ENCODE results near the gene RASSF4.
"Not testable (repeated sequence)": the region's sequence is repeated elsewhere in the genome, so short reads cannot be mapped to it uniquely, and the experiment has no call there.

Gene RASSF4

DNA sequence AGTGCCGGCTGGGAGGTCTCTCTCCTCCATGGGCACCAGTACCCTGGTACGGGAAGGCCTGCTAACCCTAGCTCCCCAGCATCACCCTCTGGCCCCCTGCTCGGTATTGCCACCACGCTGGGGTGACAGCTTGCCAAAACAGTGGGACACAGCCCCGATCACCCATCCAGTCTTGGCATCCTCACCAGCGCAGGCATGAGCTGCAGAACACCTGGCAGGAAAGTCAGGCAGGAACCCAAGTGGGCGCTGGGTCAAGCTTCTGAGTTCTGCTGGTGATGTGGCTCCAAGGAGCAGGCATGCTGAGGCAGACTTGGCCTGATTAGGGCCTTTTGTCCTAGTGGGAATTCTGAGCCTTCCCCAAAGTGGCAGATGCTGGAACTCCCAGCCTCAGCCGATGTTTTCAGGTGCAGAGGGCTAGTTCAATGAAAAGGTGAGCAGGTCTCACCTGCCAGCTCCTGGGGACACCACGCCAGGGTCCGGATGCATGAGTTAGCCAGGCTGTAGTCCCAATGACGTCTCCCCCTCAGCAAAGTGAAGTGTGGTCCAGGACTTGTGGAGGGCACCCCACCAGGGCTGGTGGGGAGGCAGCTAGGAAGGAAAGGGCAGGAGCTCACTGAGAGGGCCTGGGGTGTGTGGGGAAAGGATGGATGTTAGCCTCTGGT is 32.6 kb downstream of the RASSF4 start:
- no peak for DNase-seq

- DNase-seq: no peak
These were observed 33.2 kb downstream of the RASSF4 start for GRCh38 chr10:44992732-44993225.

DNA sequence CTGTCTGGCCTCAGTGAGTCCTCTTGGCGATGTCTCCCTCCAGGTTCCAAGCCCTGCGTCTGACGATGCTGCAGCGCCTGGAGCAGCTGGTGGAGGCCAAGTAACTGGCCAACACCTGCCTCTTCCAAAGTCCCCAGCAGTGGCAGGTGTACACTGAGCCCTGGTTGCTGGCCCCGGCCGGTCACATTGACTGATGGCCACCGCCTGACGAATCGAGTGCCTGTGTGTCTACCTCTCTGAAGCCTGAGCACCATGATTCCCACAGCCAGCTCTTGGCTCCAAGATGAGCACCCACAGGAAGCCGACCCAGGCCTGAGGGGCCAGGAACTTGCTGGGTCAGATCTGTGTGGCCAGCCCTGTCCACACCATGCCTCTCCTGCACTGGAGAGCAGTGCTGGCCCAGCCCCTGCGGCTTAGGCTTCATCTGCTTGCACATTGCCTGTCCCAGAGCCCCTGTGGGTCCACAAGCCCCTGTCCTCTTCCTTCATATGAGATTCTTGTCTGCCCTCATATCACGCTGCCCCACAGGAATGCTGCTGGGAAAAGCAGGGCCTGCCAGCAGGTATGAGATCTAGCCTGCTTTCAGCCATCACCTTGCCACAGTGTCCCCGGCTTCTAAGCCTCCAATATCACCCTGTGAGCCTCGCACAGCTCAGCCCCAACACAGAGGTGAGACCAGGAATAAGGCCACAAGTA is 33.8 kb downstream of the RASSF4 start:
- DNase-seq: no peak

DNA sequence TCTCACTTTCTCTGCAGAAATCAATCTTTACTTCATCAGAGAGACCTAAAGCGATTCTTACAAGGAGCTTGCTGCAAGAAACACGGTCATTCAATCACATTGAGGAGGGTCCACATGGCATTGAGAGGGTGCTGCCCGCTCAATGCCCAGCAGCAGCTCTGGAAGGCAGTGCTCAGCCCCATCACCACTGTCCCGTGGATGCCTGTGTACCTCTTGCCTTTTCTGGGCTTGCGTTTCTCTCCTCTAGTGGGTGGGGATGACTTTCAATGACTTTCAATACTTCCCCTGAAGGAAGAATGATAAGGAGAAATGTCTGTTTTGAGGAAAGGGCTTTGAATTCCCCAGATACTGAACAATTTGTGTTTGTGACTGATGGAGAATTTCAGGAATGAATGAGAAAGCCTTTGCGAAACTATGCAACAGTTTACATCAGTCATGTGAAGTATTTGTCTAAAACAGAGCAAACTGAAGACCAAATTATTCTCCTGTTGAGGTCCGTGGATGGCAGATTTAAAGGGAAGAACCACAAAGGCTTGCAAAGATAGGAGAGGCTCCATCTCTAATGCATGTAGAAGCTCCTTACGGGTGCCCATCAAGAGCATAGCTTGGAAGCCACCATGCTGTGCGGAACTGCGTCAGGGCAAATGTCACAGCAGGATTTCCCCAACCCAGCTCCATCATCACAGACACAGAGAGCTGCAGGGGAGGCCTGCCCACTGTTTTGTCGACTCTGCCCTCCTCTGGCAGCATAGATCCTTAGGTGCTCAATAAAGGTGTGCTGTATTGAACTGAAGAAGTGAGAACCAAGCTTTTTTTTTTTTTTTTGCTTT is 34.5 kb downstream of the RASSF4 start:
- no peak for DNase-seq

DNA sequence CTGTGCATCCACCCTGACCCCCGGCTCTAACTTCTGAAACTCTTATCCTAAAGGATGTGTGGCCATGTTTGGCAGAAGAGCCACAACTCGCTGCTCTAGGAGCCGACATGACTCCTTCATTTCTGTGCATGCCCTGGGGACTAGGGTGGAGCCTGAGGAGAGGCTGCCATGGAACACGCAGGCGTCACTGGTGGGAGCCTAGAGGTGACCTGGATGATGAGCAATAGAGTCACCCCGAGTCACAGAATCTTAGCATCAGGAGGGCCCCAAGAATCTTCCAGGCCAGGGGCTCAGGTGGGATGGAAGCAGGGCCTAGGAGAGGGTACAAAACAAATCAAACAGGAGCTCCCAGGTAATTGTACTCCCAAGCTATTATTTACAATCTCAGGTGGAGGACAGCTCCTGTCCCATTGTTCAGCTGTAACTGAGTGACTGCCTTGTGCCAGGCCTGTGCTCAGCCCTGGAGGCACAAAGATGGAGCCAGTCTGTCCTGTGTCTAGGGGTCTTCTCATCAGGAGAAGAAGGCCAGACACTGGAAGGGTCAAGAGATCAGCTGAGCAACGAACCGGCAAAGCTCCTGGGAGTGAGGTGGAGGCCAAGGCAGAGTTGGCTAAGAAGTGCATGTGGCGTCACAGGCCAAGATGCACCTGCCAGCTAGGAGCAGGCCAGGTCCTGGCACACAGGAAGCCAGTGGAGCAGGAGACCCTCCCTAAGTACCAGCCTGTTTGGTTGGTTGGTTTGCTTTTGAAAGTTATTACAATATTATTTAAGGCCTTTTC is 35.3 kb downstream of the RASSF4 start:
- DNase-seq: no peak

GRCh38 chr10:44995581-44995913 is 35.9 kb downstream of the RASSF4 start:
- no peak for DNase-seq

GRCh38 chr10:44995914-44996669 is 36.5 kb downstream of the RASSF4 start:
- no peak for DNase-seq

GRCh38 chr10:44997105-44997748 is 37.6 kb downstream of the RASSF4 start:
- DNase-seq: no peak

GRCh38 chr10:44998146-44998631 is 38.6 kb downstream of the RASSF4 start:
- no peak for DNase-seq

DNA sequence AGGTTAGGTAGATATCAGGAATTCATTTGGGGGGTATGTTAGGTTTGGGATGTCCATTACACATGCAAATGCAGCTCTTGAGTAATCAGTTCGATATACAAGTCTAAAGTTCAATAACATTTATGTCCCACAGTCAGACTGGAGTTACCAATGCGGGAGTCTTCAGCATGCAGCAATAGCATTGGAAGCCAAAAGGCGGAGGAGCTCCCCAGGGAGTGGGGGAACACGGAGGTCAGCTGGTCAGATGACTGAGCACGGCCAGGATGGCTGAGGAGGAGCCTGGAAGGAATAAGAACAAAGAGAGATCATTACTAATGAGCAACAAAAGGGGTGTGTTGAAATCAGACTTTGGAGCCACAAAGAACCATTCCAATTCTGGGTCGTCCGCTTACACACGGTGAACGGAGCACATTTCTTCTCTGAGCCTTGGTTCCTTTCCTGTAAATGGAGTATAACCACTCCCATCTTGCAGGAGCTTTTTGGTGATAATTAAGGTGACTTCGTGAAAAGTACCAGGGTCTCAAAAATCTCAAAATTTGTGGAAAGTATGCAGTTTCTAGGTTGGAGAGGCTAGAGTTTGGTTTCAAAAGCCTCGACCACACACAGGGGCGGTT is 40.6 kb downstream of the RASSF4 start:
- no peak for DNase-seq

DNA sequence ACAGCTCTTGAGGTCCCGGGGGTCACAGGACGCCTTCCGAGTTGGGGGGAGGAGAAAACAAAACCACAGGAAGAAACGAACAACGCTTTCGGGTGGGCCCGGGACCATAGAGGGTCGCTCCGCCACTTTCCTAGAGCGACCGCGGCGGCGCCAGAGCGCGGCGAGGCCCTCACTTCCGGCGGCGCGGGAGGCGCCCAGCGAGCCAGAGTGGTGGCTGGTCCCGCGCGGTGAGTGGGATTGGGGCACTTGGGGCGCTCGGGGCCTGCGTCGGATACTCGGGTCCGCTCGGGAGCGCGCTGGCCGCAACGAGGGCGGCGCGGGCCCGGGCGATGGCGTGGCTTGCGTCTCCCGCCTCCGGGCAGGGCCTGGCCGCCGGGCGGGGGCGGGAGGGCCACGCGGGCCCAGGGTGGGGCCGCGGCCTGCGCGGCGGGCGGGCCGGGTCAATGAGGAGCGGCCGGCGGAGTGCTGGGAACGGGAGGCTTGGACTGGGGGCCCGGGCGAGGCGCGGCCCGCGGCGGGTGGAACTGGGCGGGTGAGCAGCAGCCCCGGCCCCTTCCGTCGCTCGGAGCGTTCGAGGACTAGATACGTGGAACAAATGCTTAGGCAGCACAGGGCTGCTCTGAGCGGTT is 41.3 kb downstream of the RASSF4 start, which contains the start of gene ZNF22:
Gene ZNF22 (plus strand): TSS at position 172 of the 629 bp plus-strand sequence. CDS start 2,446 bp downstream, outside the sequence.
- DNase-seq: no peak

- DNase-seq: peak; percentile 29
These were observed 42.0 kb downstream of the RASSF4 start for GRCh38 chr10:45001381-45002148.

GRCh38 chr10:45003432-45004000 is 43.9 kb downstream of the RASSF4 start:
- DNase-seq: no peak

- no peak for DNase-seq
These were observed 45.1 kb downstream of the RASSF4 start for GRCh38 chr10:45004661-45005060.

DNA sequence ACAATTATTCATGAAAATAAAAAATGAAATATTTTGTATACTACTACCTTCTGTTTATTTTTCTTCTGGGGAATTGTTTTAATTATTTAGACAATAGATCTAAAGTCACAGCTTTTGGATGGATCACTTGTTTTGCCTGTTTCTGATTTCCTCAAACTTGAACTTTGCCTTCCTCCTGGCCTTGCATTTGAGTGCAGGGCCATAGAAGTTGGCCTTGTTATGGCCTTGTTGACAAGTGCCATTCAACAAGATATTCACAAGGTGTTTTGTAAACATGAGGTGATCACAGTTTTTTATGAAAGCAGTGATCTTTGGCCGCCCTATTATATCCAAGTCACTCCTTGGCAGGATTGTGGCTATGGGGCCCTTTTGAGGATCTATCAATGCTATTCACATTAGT is 45.7 kb downstream of the RASSF4 start:
- DNase-seq: no peak

GRCh38 chr10:45006276-45007030 is 46.9 kb downstream of the RASSF4 start:
- no peak for DNase-seq

DNA sequence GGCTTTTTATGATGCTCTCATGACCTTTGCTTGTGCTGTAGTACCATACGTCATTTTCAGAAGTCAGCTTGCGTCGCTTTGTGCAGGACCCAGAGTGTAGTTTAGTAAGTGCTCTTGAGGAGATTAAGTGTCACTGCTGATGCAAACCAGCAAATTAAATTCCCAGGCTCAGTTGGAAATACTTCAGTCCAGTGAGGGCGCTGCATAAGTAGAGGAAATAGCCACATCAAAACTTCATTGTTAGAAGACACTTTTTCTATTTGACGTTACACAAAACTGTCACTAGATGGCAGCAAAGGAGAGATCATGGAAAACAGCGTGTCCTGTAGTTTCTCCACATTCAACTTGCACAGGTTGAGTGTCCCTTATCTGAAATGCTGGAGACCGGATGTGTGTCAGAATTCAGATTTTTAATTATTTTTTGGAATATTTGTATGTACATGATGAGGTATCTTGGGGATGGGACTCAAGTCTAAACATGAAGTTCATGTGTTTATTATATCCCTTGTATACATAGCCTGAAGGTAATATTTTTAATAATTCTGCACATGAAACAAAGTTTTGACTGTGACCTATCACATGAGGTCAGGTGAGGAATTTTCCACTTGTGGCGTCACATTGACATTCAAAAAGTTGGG is 49.0 kb downstream of the RASSF4 start:
- DNase-seq: peak; percentile 79

DNA sequence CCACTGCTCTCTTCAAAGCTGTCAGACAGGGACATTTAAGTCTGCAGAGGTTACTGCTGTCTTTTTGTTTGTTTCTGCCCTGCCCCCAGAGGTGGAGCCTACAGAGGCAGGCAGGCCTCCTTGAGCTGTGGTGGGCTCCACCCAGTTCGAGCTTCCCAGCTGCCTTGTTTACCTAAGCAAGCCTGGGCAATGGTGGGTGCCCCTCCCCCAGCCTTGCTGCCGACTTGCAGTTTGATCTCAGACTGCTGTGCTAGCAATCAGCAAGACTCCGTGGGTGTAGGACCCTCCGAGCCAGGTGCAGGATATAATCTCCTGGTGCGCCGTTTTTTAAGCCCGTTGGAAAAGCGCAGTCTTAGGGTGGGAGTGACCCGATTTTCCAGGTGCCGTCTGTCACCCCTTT is 55.0 kb downstream of the RASSF4 start:
- DNase-seq: not testable (repeated sequence)
